HepG2 (cell line): ENCODE measurements around the gene PRDM7. TPM values are rescaled to one million over a fixed set of nuclear protein-coding genes. Genes with fewer than 3 reads are reported as not detected.

Experiments used
- CBX1 ChIP-seq: IDR thresholded peaks from one replicate; pipeline ENCODE4 v1.6.1; 2016; ENCODE audit warnings: antibody characterized with exemption, low read depth
- CENPBD1 ChIP-seq: sonication (generic); formaldehyde crosslinking; IDR thresholded peaks from 2 replicates; pipeline ENCODE4 v1.8.0; 2022; ENCODE audit warnings: missing genetic modification reagents, low read depth, mild to moderate bottlenecking, borderline replicate concordance
- FOXA1 ChIP-seq, 2 experiments: fragments of 450-650 bp in 1 of 2; sonication (generic) in 1 of 2; formaldehyde crosslinking in 1 of 2; IDR thresholded peaks; 2 replicates each; pipeline versions ENCODE4 v1.4.0 to v1.6.1; 2016 to 2020; ENCODE audit warnings: missing genetic modification reagents in 1 of 2
- HNF1A ChIP-seq, 2 experiments: sonication (generic) in 1 of 2; formaldehyde crosslinking in 1 of 2; IDR thresholded peaks; 2 replicates each; pipeline versions ENCODE4 v1.4.0 to v1.6.1; 2016 to 2020; ENCODE audit warnings: borderline replicate concordance in 1 of 2, low read depth in 1 of 2, mild to moderate bottlenecking in 1 of 2, missing genetic modification reagents in 1 of 2
- MXI1 ChIP-seq: IDR thresholded peaks from 3 replicates; pipeline ENCODE4 v1.6.1; 2012; ENCODE audit warnings: low read depth, low read length, inconsistent platforms, borderline replicate concordance
- POLR2AphosphoS5 ChIP-seq: IDR thresholded peaks from 2 replicates; pipeline ENCODE4 v1.6.1; 2012; ENCODE audit warnings: low read depth, low read length
- RBM22 ChIP-seq: fragments of 200-400 bp; formaldehyde crosslinking; optimal IDR thresholded peaks from 2 replicates; pipeline ENCODE3; 2017; ENCODE audit warnings: mild to moderate bottlenecking, low read length, moderate library complexity
- RELA ChIP-seq: sonication (generic); formaldehyde crosslinking; IDR thresholded peaks from 2 replicates; pipeline ENCODE4 v1.4.0; 2020; ENCODE audit warnings: missing genetic modification reagents
- SCMH1 ChIP-seq: sonication (generic); formaldehyde crosslinking; IDR thresholded peaks from 2 replicates; pipeline ENCODE4 v1.9.0; 2021; ENCODE audit warnings: missing genetic modification reagents, mild to moderate bottlenecking, borderline replicate concordance
- YEATS2 ChIP-seq: sonication (generic); formaldehyde crosslinking; IDR thresholded peaks from 2 replicates; pipeline ENCODE4 v1.4.0; 2020; ENCODE audit warnings: missing genetic modification reagents, borderline replicate concordance
- ZNF142 ChIP-seq: sonication (generic); formaldehyde crosslinking; IDR thresholded peaks from 2 replicates; pipeline ENCODE4 v1.4.0; 2020; ENCODE audit warnings: missing genetic modification reagents
- ZNF326 ChIP-seq: sonication (generic); formaldehyde crosslinking; IDR thresholded peaks from 2 replicates; pipeline ENCODE4 v1.4.0; 2020; ENCODE audit warnings: missing genetic modification reagents, borderline replicate concordance
- ZNF382 ChIP-seq: sonication (generic); formaldehyde crosslinking; IDR thresholded peaks from 2 replicates; pipeline ENCODE4 v1.5.0; 2020; ENCODE audit warnings: missing genetic modification reagents, mild to moderate bottlenecking, borderline replicate concordance
- polyA plus RNA-seq, 8 experiments: library from polyadenylated mRNA; depleted of rRNA in 3 of 8; stranded (reverse) in 7 of 8; unstranded in 1 of 8; fragments of >200 nt; fragmentation: Illumina TruSeq in 4 of 8; extraction: Trizol in 4 of 8; gene quantifications; 2 replicates each; pipeline versions ENCODE4 v1.2.1 to v1.2.3, GENCODE V29; 2011 to 2016; ENCODE audit warnings: low read depth in 4 of 8, missing spikeins in 1 of 8, mixed read lengths in 1 of 8; ENCODE audit not compliant: insufficient read depth in 1 of 8
- total RNA-seq, 5 experiments: library from RNA; depleted of rRNA; stranded (reverse); fragments of >200 nt; fragmentation: Illumina TruSeq; extraction: Trizol; gene quantifications; 2 replicates each; pipeline ENCODE4 v1.2.3, GENCODE V29; 2016; ENCODE audit warnings: low read depth in 1 of 5
- TF ChIP-seq, protein P1 (sequence below): sonication (generic); formaldehyde crosslinking; IDR thresholded peaks from 2 replicates; pipeline ENCODE4 v1.4.0; 2020; ENCODE audit warnings: missing genetic modification reagents; ENCODE audit errors: not compliant biosample characterization
- TF ChIP-seq, protein P2 (sequence below): sonication (generic); formaldehyde crosslinking; IDR thresholded peaks from 2 replicates; pipeline ENCODE4 v1.4.0; 2020; ENCODE audit warnings: missing genetic modification reagents

Gene PRDM7
- total and polyA plus RNA-seq, 2 of the 13 experiments (the other 11 are each of a cell fraction or from before 2014, with no cell fraction given) = not detected

DNA sequence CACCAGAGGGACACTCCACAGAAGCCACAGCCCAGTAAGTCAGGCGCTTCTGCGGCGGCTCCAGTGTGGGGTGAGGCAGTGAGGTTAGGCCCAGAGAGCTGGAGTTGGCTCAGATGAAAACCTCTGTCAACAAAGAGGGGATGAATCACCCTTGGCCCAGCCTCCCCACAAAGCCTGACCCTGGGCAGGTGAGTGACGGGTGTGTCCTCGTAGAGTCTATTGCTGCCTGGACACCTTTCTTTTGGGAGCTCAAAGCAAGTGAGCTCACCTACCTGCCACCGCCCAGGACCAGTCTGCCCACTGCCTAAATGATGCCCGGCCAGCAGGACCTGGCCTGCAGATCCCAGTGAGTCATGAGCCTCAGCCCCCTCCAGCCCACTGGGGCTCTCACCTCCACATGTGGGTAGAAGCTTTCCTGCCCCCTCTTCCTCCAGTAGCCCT lies 33.0 kb downstream of the PRDM7 start (continued):
- peak; percentile 12 for TF ChIP-seq RBM22
- TF ChIP-seq ZNF382 = no peak
- TF ChIP-seq FOXA1 (IDR thresholded peaks at IDR 0.05) = no peak
- peak; percentile 70 for TF ChIP-seq FOXA1 (CRISPR knock-in tag; IDR thresholded peaks at IDR 0.05)
- TF ChIP-seq RELA (CRISPR knock-in tag) = no peak
- TF ChIP-seq, protein P1, sequence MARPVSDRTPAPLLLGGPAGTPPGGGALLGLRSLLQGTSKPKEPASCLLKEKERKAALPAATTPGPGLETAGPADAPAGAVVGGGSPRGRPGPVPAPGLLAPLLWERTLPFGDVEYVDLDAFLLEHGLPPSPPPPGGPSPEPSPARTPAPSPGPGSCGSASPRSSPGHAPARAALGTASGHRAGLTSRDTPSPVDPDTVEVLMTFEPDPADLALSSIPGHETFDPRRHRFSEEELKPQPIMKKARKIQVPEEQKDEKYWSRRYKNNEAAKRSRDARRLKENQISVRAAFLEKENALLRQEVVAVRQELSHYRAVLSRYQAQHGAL = no peak
- no peak for TF ChIP-seq ZNF326 (CRISPR knock-in tag)
- TF ChIP-seq, protein P2, sequence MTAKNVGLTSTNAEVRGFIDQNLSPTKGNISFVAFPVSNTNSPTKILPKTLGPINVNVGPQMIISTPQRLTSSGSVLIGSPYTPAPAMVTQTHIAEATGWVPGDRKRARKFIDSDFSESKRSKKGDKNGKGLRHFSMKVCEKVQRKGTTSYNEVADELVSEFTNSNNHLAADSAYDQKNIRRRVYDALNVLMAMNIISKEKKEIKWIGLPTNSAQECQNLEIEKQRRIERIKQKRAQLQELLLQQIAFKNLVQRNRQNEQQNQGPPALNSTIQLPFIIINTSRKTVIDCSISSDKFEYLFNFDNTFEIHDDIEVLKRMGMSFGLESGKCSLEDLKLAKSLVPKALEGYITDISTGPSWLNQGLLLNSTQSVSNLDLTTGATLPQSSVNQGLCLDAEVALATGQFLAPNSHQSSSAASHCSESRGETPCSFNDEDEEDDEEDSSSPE (CRISPR knock-in tag) = no peak
- TF ChIP-seq MXI1 = no peak
- TF ChIP-seq ZNF142 (CRISPR knock-in tag) = no peak
- TF ChIP-seq HNF1A (IDR thresholded peaks at IDR 0.05; ENCODE audit: low read depth) = no peak
- no peak for TF ChIP-seq HNF1A (CRISPR knock-in tag; IDR thresholded peaks at IDR 0.05; ENCODE audit: borderline replicate concordance)
- 0 out of 2 replicates have a peak, but pooled peaks have one; percentile 3 for TF ChIP-seq POLR2AphosphoS5
- TF ChIP-seq CBX1 = no peak
- TF ChIP-seq CENPBD1 = no peak
- peak; percentile 48; the same call in 1 of the 2 replicates for TF ChIP-seq YEATS2 (CRISPR knock-in tag)
- TF ChIP-seq SCMH1 = no peak
